K562 (cell line): ENCODE measurements around the gene DUS4L. TPM values are rescaled to one million over a fixed set of nuclear protein-coding genes. Genes with fewer than 3 reads are reported as not detected.

Experiments used
- ATAC-seq: fragments of 200-7000 bp; cut with Tn5 transposase; 3 replicates; pipeline ENCODE4 v1.9.1; 2020; ENCODE audit warnings: moderate library complexity
- BruUV-seq: library from RNA; stranded (reverse); fragments of 400-500 nt; replicated peaks from 2 replicates; lab custom pipeline; 2021; lab: Mats Ljungman, UMichigan
- CTCF ChIA-PET: fragments of 300-600 bp; formaldehyde crosslinking; extraction: SDS; loops from one replicate; lab custom pipeline; 2021; ENCODE audit warnings: low intra/inter-chr PET ratio; lab: Yijun Ruan, JAX
- POLR2A ChIA-PET: fragments of 300-600, 350-650 bp; sonication (Branson Sonifier 250); formaldehyde crosslinking; extraction: SDS; loops from one replicate; lab custom pipeline; 2021; ENCODE audit warnings: antibody characterized with exemption, inconsistent platforms; lab: Yijun Ruan, JAX
- DNase-seq, 4 experiments: peaks; one replicate each; pipeline versions ENCODE4 v3.0.0 to v3.0.0-alpha.2; 2011 to 2018; ENCODE audit warnings: low spot score in 3 of 4, mixed read lengths in 3 of 4; ENCODE audit errors: extremely low read depth in 1 of 4
- FAIRE-seq: peaks from 2 replicates; lab custom pipeline; 2011; peaks lifted over from hg19 to GRCh38; lab: Jason Lieb, UNC
- H2AFZ ChIP-seq: 2 replicates; pipeline ENCODE4 v1.6.0; 2011; ENCODE audit warnings: low read depth, low read length, control low read depth, inconsistent platforms
- H3K27ac ChIP-seq: fragments of 200-600 bp; 3 replicates; pipeline ENCODE4 v1.8.0; 2011; ENCODE audit warnings: low read depth, mild to moderate bottlenecking, control low read depth, inconsistent platforms, low read length, moderate library complexity, mixed read lengths; ENCODE audit errors: extremely low read depth
- H3K27me3 ChIP-seq, 2 experiments: fragments of 300-600 bp in 1 of 2; 2 replicates in 1 of 2; 3 replicates in 1 of 2; pipeline versions ENCODE4 v1.6.0 to v1.8.0; 2011; ENCODE audit warnings: inconsistent platforms in 2 of 2, low read length in 2 of 2, mild to moderate bottlenecking in 1 of 2, mixed read lengths in 1 of 2, moderate library complexity in 1 of 2; ENCODE audit not compliant: control insufficient read depth in 2 of 2, insufficient read depth in 2 of 2
- H3K36me3 ChIP-seq: fragments of 300-600 bp; 3 replicates; pipeline ENCODE4 v1.8.0; 2011; ENCODE audit warnings: mild to moderate bottlenecking, low read length, inconsistent platforms; ENCODE audit not compliant: control insufficient read depth, insufficient read depth
- H3K4me1 ChIP-seq, 2 experiments: fragments of 200-600 bp in 1 of 2; replicated peaks in 1 of 2; 2 replicates in 1 of 2; 3 replicates in 1 of 2; pipeline versions ENCODE4 v1.5.1 to v1.8.0; 2011; ENCODE audit warnings: inconsistent platforms in 2 of 2, low read length in 2 of 2, mild to moderate bottlenecking in 1 of 2, mixed read lengths in 1 of 2, moderate library complexity in 1 of 2; ENCODE audit not compliant: control insufficient read depth in 2 of 2, insufficient read depth in 2 of 2
- H3K4me2 ChIP-seq: 2 replicates; pipeline ENCODE4 v1.6.1; 2011; ENCODE audit warnings: low read length, control low read depth, inconsistent platforms, mixed read lengths; ENCODE audit not compliant: insufficient read depth
- H3K4me3 ChIP-seq: fragments of 200-600 bp; sonication (generic), shearing (Covaris generic); 2 replicates; pipeline ENCODE4 v1.5.1; 2016; ENCODE audit warnings: control low read depth, inconsistent platforms
- H3K79me2 ChIP-seq: fragments of 200-600 bp; 3 replicates; pipeline ENCODE4 v1.8.0; 2011; ENCODE audit warnings: low read length, inconsistent platforms; ENCODE audit not compliant: control insufficient read depth, insufficient read depth
- H3K9ac ChIP-seq, 2 experiments: 2 replicates each; pipeline versions ENCODE4 v1.6.0 to v1.6.1; 2011; ENCODE audit warnings: low read depth in 2 of 2, low read length in 2 of 2, control low read depth in 1 of 2, inconsistent platforms in 1 of 2, mild to moderate bottlenecking in 1 of 2, mixed read lengths in 1 of 2; ENCODE audit not compliant: insufficient read depth in 1 of 2
- H3K9me1 ChIP-seq: one replicate; pipeline ENCODE4 v1.6.0; 2011; ENCODE audit warnings: inconsistent platforms, mild to moderate bottlenecking, low read length, moderate library complexity; ENCODE audit not compliant: control insufficient read depth, insufficient read depth
- H3K9me3 ChIP-seq: replicated peaks from 2 replicates; pipeline ENCODE4 v1.5.1; 2011; ENCODE audit warnings: low read depth, low read length, inconsistent platforms; ENCODE audit not compliant: control insufficient read depth, insufficient read depth
- H4K20me1 ChIP-seq: replicated peaks from 2 replicates; pipeline ENCODE4 v1.6.1; 2011; ENCODE audit warnings: low read length, inconsistent platforms, mixed read lengths; ENCODE audit not compliant: control insufficient read depth, insufficient read depth
- ETV5 ChIP-seq: sonication (generic); formaldehyde crosslinking; IDR thresholded peaks from 2 replicates; pipeline ENCODE4 v1.4.0; 2020; ENCODE audit warnings: low read depth, mild to moderate bottlenecking, missing genetic modification reagents
- GTF2E2 ChIP-seq: fragments of 200-800 bp; sonication (Bioruptor generic); IDR thresholded peaks from 2 replicates; pipeline ENCODE4 v1.6.1; 2016; ENCODE audit warnings: missing genetic modification characterization, missing compliant biosample characterization
- MNT ChIP-seq, 2 experiments: fragments of 450-650 bp; conservative IDR thresholded peaks; 2 replicates each; pipeline ENCODE4 v1.6.1; 2017; ENCODE audit warnings: mild to moderate bottlenecking in 2 of 2, moderate library complexity in 2 of 2
- MTA3 ChIP-seq: fragments of 450-650 bp; formaldehyde crosslinking; IDR thresholded peaks from 2 replicates; pipeline ENCODE4 v1.6.1; 2017; ENCODE audit warnings: mild to moderate bottlenecking, borderline replicate concordance
- MXI1 ChIP-seq: IDR thresholded peaks from 2 replicates; pipeline ENCODE4 v1.6.1; 2011; ENCODE audit warnings: low read depth, mild to moderate bottlenecking, improper control_type of control experiment, low read length
- NCOA1 ChIP-seq: fragments of 450-650 bp; IDR thresholded peaks from 2 replicates; pipeline ENCODE4 v1.6.1; 2016; ENCODE audit warnings: low read depth
- TCF7 ChIP-seq: sonication (generic); IDR thresholded peaks from 2 replicates; pipeline ENCODE4 v1.6.1; 2016; ENCODE audit warnings: antibody characterized with exemption, borderline replicate concordance
- ZNF3 ChIP-seq: fragments of 250-450 bp; sonication (Bioruptor Pico); IDR thresholded peaks from 2 replicates; pipeline ENCODE4 v1.5.0; 2021; ENCODE audit warnings: mild to moderate bottlenecking, moderate library complexity
- ZNF512 ChIP-seq: IDR thresholded peaks from 2 replicates; pipeline ENCODE4 v1.6.1; 2016; ENCODE audit warnings: missing genetic modification characterization, missing compliant biosample characterization
- ZNF639 ChIP-seq, 2 experiments: fragments of 200-800 bp in 1 of 2; sonication (Bioruptor generic) in 1 of 2; sonication (generic) in 1 of 2; formaldehyde crosslinking in 1 of 2; IDR thresholded peaks in 1 of 2; conservative IDR thresholded peaks in 1 of 2; 2 replicates each; pipeline versions ENCODE4 v1.5.0 to v1.6.1; 2016 to 2020; ENCODE audit warnings: missing compliant biosample characterization in 1 of 2, missing genetic modification characterization in 1 of 2, missing genetic modification reagents in 1 of 2
- whole genome bisulfite sequencing: fragments of 100-300 bp; shearing (Covaris generic); methylation state at CpG from one replicate; pipeline ENCODE4 v1.1.6; 2016; ENCODE audit warnings: low coverage, mixed read lengths; ENCODE audit not compliant: insufficient coverage; ENCODE audit errors: missing lambda C conversion rate; 5-methylcytosine and 5-hydroxymethylcytosine counted together
- in situ Hi-C: fragments of 300-500 bp; cut with MboI; formaldehyde crosslinking; loops from 4 replicates; pipeline ENCODE4 v1.15.0; 2018; ENCODE audit warnings: inconsistent platforms, mixed read lengths
- intact Hi-C: fragments of 100-400 bp; cut with micrococcal nuclease; formaldehyde crosslinking; loops from 2 replicates; pipeline ENCODE4 v1.14.2; 2022
- polyA plus RNA-seq, 8 experiments: library from polyadenylated mRNA; depleted of rRNA in 4 of 8; stranded (reverse) in 5 of 8; unstranded in 3 of 8; fragments of >200 nt; fragmentation: Nextera tagmentation in 2 of 8; fragmentation: Illumina TruSeq in 1 of 8; extraction: Ambion mirVana in 2 of 8; extraction: Trizol in 1 of 8; gene quantifications; 2 replicates each; pipeline versions ENCODE4 v1.2.1 to v1.2.3, GENCODE V29; 2011 to 2014; ENCODE audit warnings: inconsistent platforms in 1 of 8, missing spikeins in 1 of 8
- total RNA-seq, 7 experiments: library from RNA; depleted of rRNA in 6 of 7; stranded (reverse); fragments of >200 nt in 6 of 7; fragmentation: Illumina TruSeq in 2 of 7; extraction: Trizol in 2 of 7; gene quantifications; 2 replicates each; pipeline versions ENCODE4 v1.2.1 to v1.2.3, GENCODE V29; 2011 to 2021; ENCODE audit warnings: low replicate concordance in 1 of 7

Gene DUS4L
- total and polyA plus RNA-seq, 9 of the 15 experiments (the other 6 are each of a cell fraction or from before 2014, with no cell fraction given): 12.2 to 33.6 (median 28.6) TPM

GRCh38 chr7:107600816-107601215 lies 37.0 kb downstream of the DUS4L start:
- in situ Hi-C loops (no loop called here), intact Hi-C loops (no loop called here)
- POLR2A ChIA-PET: interaction anchor here (1.1 kb wide), 1 partner anchor 359 kb away, joined by 3 read pairs; no protein-coding TSS in a partner anchor
- BruUV-seq: no TSS peak
- no peaks in the 10 kb centered on the region for H3K27me3 ChIP-seq
- no peak overlapping the region for H2AFZ ChIP-seq
- CTCF ChIA-PET: no interaction called here
- H3K27ac ChIP-seq: no peak overlapping the region
- H4K20me1 ChIP-seq: no peaks in the 10 kb centered on the region
- 98% methylated on average over 2 of the region's 2 CpGs for WGBS
- H3K36me3 ChIP-seq: peaks cover 67% of the 10 kb centered on the region
- no peaks in the 10 kb centered on the region for H3K9me3 ChIP-seq
- H3K4me2 ChIP-seq: no peak overlapping the region
- no peaks in the 10 kb centered on the region for H3K79me2 ChIP-seq
- H3K4me1 ChIP-seq: no peaks in the 10 kb centered on the region
- FAIRE-seq (no peak), DNase-seq (no peak), ATAC-seq (no peak)
- H3K9me1 ChIP-seq: peaks cover 2% of the 10 kb centered on the region
- H3K9ac ChIP-seq: no peak overlapping the region
- no peak overlapping the region for H3K4me3 ChIP-seq
- TF ChIP-seq ETV5 (CRISPR knock-in tag) (no peak), GTF2E2 (no peak), MNT (conservative IDR thresholded peaks at IDR 0.05) (no peak), MTA3 (no peak), ZNF639 (CRISPR knock-in tag; conservative IDR thresholded peaks at IDR 0.05 in 1 of 2, IDR thresholded peaks at IDR 0.05 in 1 of 2) (no peak), ZNF512 (tag) (no peak), MXI1 (no peak), TCF7 (no peak), NCOA1 (no peak), ZNF3 (CRISPR knock-in tag) (no peak)
